H4 (cell line): Measurements from ENCODE around the gene STX10. TPM values are rescaled to one million over a fixed set of nuclear protein-coding genes. Genes with fewer than 3 reads are reported as not detected.

Source experiments
- DNase-seq: peaks from one replicate; pipeline ENCODE4 v3.0.0-alpha.2; 2015; ENCODE audit warnings: low spot score
- total RNA-seq: library from RNA; depleted of rRNA; stranded (reverse); fragments of >200 nt; shearing (Covaris generic); gene quantifications from 2 replicates; pipeline ENCODE4 v1.2.3, GENCODE V29; 2014; rRNA removed

The STX10 gene
- total RNA-seq, 1 experiment from 2014 or later, result 94.4 TPM

DNA sequence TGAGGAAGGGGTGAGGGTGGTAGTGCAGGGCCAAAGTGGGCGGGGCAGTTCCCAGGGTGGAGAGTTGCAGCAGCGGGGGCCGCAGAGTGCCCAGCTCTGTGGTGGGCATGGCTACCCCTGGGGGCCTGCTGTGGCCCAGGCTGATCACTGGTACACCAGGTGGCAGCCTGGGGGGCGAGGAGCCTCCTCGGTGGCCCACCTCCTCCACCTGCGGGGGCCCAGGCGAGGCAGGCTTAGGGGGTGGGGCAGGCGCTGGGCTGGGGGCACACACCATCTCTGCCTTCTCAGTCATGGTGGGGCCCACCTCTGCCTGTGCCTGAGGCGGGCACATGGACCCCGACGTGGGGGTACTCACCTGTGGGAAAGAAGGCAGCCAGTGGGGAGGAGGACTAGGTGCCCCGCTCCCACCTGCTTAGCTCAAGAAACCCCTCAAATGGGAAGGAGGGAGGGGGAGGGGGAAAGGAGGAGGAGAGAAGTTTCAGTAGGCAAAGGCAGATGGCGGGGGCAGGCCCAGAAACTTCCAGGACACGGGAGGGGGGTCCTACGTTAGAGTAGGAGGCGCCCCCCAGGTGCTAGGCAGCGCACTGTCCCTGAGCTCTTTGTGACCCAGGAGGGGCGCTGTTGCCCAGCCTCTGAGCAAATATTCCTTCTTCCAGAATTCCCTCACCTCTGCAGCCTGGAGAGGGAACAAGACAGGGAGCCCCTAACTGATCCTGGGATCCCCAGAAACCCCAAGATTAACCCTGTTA lies 49.2 kb downstream of the STX10 start:
- DNase-seq, result no peak

DNA sequence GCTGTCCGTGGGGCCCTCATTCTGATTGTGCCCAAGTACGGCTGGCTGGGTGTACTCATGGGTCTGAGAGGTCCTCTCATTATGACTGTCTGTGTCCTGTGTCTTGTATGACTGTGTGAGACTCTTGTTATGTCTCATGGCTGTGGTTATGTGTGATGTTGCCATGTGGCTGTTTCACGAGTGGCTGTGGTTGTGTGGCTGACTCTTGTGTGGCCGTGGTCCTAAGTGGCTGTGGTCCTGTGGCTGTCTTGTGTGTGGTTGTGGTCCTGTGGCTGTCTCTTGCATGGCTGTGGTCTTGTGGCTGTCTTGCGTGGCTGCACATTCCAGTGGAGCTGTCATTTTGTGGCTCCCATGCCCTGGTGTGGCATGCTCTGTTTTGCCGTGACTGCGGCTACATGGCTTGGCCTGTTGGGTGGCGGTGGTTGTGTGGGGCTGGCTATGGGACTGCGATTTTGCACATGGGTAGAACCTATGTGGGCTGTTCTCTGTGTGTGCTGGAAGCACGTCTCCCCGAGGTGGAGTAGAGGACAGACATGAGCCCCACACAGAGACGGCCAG lies 50.1 kb downstream of the STX10 start:
- DNase-seq, result no peak

DNA sequence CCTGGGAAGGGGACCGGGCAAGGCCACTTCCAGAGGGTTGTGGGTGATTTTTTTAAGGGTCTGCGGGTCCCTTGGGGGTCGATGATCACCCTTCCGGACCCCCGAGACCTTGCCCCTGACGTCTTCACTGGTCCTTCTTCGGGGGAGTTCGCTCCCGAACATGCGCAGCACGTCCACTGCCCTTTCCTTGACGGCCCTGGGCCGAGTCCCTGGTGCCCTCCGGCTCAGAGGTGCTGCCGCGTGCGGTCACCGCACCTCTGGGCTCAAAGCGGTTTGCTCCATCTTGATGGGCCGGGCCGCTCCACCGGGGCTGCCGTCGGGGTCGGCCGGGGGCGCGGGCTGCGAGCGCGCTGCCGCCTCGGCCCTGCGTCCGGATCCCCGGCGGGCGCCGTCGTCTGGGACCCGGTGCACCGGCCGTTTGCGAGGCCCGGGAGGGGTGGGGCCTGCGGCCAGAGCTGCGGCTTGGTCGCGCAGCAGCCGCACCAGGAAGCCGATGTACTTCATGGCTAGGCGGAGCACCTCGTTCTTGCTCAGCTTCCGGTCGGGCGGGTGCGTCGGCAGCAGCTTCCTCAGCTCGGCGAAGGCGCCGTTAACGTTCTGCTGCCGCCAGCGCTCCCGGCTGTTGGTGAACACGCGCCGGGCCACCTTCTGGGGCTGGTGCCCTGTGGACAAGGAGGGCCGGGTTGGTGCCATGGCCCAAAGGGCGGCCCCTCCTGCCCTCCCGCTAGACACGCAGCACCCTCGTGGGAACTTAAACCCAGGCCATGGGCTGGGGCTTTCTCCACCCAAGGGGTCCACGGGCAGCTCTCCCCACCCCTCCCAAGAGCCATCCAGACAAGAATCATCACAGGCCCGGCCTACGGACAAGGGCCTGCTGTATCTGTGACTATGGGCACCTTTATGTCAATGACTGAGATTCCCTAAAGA lies 50.8 kb downstream of the STX10 start:
- DNase-seq, result no peak

DNA sequence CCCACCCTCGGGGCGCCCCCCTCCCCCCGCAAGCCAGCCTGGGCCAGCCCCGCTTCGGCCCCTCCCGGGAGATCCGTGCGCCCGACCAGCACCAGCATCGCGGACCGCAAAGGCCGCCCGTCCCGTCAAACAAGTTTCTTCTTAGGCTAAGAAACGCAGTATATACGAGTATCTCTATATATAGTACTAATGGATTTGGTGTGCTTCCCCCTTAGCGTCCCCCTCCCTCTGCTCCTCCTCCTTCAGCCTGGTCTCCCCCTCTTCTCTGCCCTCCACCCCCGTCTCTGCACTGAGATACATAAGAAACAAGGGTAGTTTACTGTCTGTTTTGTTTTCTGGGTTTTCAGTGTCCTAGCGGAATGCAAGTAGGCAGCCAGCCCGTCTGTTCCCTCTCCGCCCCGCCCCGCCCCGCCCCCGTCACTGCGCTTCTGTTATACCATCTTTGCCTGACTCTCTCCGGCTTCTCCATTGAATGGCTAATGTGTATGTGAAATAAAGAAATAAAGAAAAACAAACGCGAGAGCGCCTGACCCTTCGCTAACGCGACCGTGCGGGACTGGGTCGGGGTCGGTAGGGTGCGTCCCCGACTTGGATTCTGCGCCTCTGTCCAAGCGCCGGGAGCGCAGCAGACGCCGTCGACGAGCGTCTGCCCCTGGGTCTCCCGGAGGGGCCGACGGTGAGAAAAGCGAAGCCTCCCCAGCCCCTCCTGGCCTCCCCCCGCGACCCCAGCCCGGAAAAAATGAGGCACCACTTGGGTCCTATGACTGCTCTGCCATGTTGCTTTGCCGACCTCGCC lies 51.7 kb downstream of the STX10 start:
- DNase-seq, result no peak

DNA sequence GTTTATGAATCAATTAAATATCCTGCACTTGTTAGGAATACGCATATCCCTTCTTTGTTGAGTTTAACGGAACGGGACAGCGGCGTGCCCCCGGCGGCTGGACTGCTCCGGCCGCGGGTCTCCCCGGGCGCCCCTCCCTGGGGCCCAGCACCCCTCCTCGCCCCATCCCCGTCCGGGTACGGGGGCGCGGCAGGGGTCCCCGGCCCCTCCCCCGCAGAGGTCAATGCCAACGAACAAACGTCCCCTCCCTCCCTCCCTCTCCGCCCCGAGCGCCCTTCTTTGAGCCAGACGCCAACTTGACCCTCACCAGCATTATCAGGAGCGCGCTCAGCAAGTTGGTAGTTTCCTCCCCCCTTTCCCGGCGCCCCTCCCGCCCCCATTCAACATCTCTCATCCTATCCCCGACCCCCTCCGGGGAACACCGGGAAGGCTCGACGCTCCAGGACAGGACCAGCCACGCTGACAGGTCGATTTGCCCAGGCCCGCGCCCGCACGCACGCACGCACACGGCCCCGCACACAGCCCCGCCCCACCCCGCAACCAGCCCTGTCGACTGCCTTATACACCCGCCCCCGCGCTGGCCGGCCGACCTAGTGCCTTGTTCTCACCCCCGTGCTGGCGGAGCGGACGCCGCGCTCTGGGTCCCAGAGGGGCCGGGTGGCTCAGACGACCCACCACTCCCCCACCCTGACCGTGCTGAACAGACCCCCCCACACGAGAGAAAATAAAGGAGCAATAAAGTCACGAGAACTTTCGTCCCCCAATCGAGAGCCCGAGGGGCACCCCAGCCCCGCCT lies 52.5 kb downstream of the STX10 start:
- no peak for DNase-seq

DNA sequence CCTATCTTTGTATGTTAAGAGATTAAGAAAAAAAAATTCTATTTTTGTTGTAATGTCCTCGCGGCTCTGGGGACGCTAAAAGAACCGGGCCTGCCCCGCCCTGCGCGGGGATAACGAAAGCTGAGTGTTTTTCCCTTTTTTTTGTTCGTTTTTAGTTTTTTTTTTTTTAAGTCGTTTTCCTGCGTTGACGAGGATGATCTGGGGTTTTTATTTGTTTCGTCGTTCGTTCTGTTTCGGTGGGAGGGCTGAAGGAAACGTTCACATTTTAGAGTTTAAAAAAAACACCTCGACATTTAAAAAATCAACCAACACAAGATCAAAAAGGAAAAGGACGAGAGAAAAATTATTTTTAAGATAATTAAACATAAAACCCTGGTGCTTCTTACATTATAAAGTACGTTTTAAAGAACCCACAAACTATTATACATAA lies 53.1 kb downstream of the STX10 start:
- no peak for DNase-seq

DNA sequence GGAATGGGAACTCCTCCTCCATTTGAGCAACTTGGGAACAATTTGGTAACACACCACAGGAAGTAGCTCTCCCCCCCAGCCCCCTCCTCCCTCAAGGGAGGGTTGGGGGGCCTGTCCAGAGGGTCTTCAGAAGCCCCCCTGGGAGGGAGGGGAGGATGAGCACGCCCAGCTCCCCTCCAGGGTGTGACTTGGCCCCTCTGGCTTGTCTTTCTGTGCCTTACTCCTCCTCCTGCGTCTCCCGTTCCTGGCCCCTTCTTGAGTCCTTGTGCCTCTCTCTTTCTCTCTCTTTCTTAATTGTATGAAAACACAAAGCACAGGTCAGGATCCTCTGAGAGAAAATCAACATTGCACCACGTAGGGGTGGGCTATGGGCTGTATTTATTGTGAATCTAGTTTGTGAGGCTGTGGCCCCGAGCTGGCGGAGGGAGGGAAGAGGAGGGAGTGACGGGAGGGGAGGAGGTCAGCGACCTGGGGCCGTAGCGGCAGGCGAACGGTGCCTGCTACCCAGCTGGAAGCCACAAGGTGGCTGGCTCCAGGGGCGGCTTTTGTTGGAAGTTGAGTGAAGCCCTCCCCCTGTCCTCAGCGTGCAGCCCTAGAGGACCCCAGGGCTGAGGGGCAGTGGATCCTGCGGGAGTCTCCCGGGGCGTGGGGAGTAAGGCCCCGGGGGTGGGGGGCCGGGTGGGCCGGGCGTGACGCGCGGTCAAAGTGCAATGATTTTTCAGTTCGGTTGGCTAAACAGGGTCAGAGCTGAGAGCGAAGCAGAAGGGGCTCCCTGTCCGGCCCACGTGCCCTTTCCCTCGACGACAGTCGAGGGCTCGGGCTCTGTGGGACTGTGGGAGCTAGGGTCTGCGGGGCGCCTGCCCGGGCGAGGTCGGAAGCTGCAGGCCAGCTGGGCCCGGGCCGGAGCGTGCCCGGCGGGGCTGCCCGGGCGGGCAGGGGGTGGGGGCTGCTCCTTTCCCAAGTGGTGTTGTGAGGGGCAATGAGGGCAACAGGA lies 53.9 kb downstream of the STX10 start:
- no peak for DNase-seq

DNA sequence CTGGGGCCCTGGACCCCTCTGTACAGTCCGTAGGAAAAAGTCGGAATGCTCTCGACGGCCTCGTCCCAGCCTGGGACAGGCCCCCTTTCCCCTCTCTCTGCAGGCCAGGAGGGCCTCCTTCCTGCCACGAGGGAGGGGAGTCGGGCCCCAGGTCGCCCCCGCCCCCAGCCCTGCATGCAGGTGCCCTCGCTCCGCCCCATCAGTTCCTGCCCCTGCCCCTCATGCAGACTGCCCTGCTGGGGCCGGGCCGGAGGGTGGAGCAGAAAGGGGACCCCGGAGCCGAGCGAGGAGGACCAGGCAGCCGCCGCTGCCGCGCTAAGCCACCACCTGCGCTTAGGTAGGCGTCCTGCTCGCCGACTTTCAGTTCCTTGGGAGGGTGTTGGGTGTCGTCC lies 54.8 kb downstream of the STX10 start:
- no peak for DNase-seq

DNA sequence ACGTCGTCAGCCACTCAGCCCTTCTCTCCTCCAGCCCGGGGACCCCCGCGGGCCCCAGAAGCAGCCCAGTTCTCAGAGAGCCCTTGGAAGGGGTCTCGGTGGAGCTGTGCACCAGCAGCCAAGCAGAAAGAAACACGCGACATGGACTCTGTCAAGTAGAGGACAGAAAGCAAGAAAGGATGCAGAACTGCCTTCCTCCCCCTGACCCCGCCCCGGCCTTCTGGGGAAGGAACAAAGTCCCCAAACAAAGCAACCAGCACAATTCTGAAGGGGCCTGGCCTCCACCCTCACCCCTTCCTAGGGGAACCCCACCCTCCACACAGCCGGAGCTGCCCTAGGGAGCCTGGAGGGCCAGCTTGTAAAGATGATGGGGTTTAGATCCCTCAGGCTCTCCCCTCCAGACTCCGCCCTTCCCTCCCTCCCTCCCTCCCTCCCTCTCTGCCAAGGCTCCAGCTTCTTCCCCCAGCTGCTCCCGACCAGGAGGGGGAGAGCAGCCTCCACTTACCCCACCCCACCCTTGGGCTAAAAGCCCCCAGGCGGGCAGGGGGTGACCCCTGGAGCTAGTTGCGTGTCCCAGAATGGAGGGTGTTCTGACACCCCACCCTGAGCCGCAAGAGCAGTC lies 55.3 kb downstream of the STX10 start:
- no peak for DNase-seq

DNA sequence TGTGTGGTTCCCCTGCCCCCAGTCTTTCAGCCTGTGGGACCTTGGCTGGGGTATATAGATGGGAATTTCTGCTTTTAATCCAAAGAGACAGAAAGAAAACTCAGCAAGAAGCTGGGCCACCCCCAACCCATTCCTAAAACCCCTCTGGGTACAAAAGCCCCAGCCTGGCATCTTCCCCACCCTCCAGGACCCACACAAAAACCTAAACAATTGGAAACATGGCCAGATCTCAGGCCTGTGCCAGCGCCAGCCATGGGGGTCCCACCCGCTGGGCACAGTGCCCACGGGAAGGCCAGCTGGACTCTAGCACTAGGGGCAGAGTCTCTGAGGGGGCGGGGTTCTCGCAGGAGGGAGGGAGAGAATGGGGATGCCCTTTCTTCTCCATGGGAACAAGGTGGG lies 56.1 kb downstream of the STX10 start:
- DNase-seq, result no peak

Other genes with a start within 250 kb of the STX10 start
- gene SYCE2, start 231.1 kb downstream of the STX10 start, total RNA-seq, result 1.6 and 2.5 TPM in 2 replicates
- 59.4 and 90.9 TPM in 2 replicates for gene FARSA, start 216.7 kb downstream of the STX10 start, total RNA-seq
- 1,463 and 1,526 TPM in 2 replicates for gene CALR, start 211.8 kb downstream of the STX10 start, total RNA-seq
- gene RAD23A, start 204.5 kb downstream of the STX10 start, total RNA-seq, result 209 and 217 TPM in 2 replicates
- gene GADD45GIP1, start 193.2 kb downstream of the STX10 start, total RNA-seq, result 46.3 and 47.4 TPM in 2 replicates
- gene DAND5, start 180.8 kb downstream of the STX10 start, total RNA-seq, result 0.06 TPM in 1 of 2 replicates, not detected in the other
- gene NFIX, start 154.9 kb downstream of the STX10 start, total RNA-seq, result 9.6 and 13.8 TPM in 2 replicates
- not detected in 2 replicates for gene LYL1, start 47.5 kb downstream of the STX10 start, total RNA-seq
- 22.5 and 35.1 TPM in 2 replicates for gene TRMT1, start 33.6 kb downstream of the STX10 start, total RNA-seq
- 46.2 and 55.0 TPM in 2 replicates for gene NACC1, start 32.1 kb downstream of the STX10 start, total RNA-seq
- gene IER2, start within 50 bp of the STX10 start, total RNA-seq, result 6.4 and 14.6 TPM in 2 replicates